RWPE2 (cell line): ENCODE results near the gene KHK.

Experiments
- ATAC-seq: fragments of 200-7000 bp; cut with Tn5 transposase; 3 replicates; pipeline ENCODE4 v1.9.1; 2021; ENCODE audit warnings: low read depth
- DNase-seq: peaks from one replicate; pipeline ENCODE4 v3.0.0-alpha.2; 2020; ENCODE audit warnings: low spot score
- H3K27ac ChIP-seq: fragments of 450-650 bp; 2 replicates; pipeline ENCODE4 v1.5.1; 2017; ENCODE audit warnings: mild to moderate bottlenecking; ENCODE audit not compliant: poor library complexity, severe bottlenecking
- H3K27me3 ChIP-seq: fragments of 250-450 bp; sonication (Bioruptor Pico); 2 replicates; pipeline ENCODE4 v1.5.1; 2021; ENCODE audit warnings: mild to moderate bottlenecking, moderate library complexity; ENCODE audit not compliant: insufficient read depth, poor library complexity, severe bottlenecking
- H3K36me3 ChIP-seq: fragments of 250-450 bp; sonication (Bioruptor Pico); 2 replicates; pipeline ENCODE4 v1.5.1; 2020; ENCODE audit warnings: low read depth, mild to moderate bottlenecking, moderate library complexity
- H3K4me1 ChIP-seq: fragments of 250-450 bp; sonication (Bioruptor Pico); 2 replicates; pipeline ENCODE4 v1.5.1; 2021; ENCODE audit warnings: mild to moderate bottlenecking, moderate library complexity; ENCODE audit not compliant: insufficient read depth, poor library complexity, severe bottlenecking
- H3K4me3 ChIP-seq: fragments of 250-450 bp; sonication (Bioruptor Pico); 2 replicates; pipeline ENCODE4 v1.5.1; 2021; ENCODE audit warnings: mild to moderate bottlenecking, moderate library complexity; ENCODE audit not compliant: severe bottlenecking
- H3K9me3 ChIP-seq: fragments of 250-450 bp; sonication (Bioruptor Pico); 2 replicates; pipeline ENCODE4 v1.5.1; 2021; ENCODE audit warnings: mild to moderate bottlenecking, moderate library complexity; ENCODE audit not compliant: severe bottlenecking
- CTCF ChIP-seq: fragments of 450-650 bp; IDR thresholded peaks from one replicate; pipeline ENCODE4 v1.5.1; 2017; ENCODE audit warnings: mild to moderate bottlenecking, moderate library complexity; ENCODE audit not compliant: poor library complexity, severe bottlenecking

Gene KHK

GRCh38 chr2:27059141-27059820 lies 27.3 kb upstream of the KHK start:
- H3K27me3 ChIP-seq: no peaks in the 10 kb centered on the region
- H3K27ac ChIP-seq: no peak overlapping the region
- H3K4me3 ChIP-seq: no peak overlapping the region
- no peaks in the 10 kb centered on the region for H3K4me1 ChIP-seq
- H3K9me3 ChIP-seq: no peaks in the 10 kb centered on the region
- no peak for DNase-seq
- no peak for ATAC-seq
- no peak for TF ChIP-seq CTCF
- H3K36me3 ChIP-seq: peaks cover 43% of the 10 kb centered on the region

- peaks cover 32% of the 10 kb centered on the region for H3K36me3 ChIP-seq
- H3K27ac ChIP-seq: no peak overlapping the region
- H3K9me3 ChIP-seq: no peaks in the 10 kb centered on the region
- H3K4me3 ChIP-seq: no peak overlapping the region
- H3K4me1 ChIP-seq: no peaks in the 10 kb centered on the region
- DNase-seq: no peak
- no peaks in the 10 kb centered on the region for H3K27me3 ChIP-seq
- ATAC-seq: peak; percentile 22; the same call in 1 of the 3 replicates
- no peak for TF ChIP-seq CTCF
Observed at GRCh38 chr2:27060323-27060722, 26.2 kb upstream of the KHK start.

GRCh38 chr2:27065128-27065527 lies 21.4 kb upstream of the KHK start:
- DNase-seq: no peak
- no peak for TF ChIP-seq CTCF
- Histone ChIP-seq H3K27me3 (no peaks in the 10 kb centered on the region), H3K9me3 (no peaks in the 10 kb centered on the region), H3K4me3 (no peak overlapping the region), H3K27ac (no peak overlapping the region), H3K4me1 (no peaks in the 10 kb centered on the region), H3K36me3 (peaks cover 33% of the 10 kb centered on the region)
- ATAC-seq: no peak

- H3K27ac ChIP-seq: no peak overlapping the region
- H3K9me3 ChIP-seq: no peaks in the 10 kb centered on the region
- no peak for TF ChIP-seq CTCF
- ATAC-seq (no peak), DNase-seq (no peak)
- no peaks in the 10 kb centered on the region for H3K27me3 ChIP-seq
- H3K4me1 ChIP-seq: peaks cover 3% of the 10 kb centered on the region
- H3K4me3 ChIP-seq: no peak overlapping the region
- H3K36me3 ChIP-seq: peaks cover 38% of the 10 kb centered on the region
Observed at GRCh38 chr2:27067385-27067784, 19.2 kb upstream of the KHK start.

GRCh38 chr2:27069436-27069835 lies 17.1 kb upstream of the KHK start:
- H3K36me3 ChIP-seq: peaks cover 34% of the 10 kb centered on the region
- no peaks in the 10 kb centered on the region for H3K27me3 ChIP-seq
- peaks cover 3% of the 10 kb centered on the region for H3K4me1 ChIP-seq
- H3K4me3 ChIP-seq: no peak overlapping the region
- no peak for ATAC-seq
- DNase-seq: no peak
- H3K27ac ChIP-seq: no peak overlapping the region
- H3K9me3 ChIP-seq: no peaks in the 10 kb centered on the region
- no peak for TF ChIP-seq CTCF
